NT2/D1 (cell line): ENCODE data around the gene EFHD1.

Experiments
- DNase-seq: peaks from one replicate; pipeline ENCODE4 v3.0.0-alpha.2; 2011; ENCODE audit warnings: low read depth, low spot score
- H3K27me3 ChIP-seq: 2 replicates; pipeline ENCODE4 v1.6.0; 2011; ENCODE audit warnings: mild to moderate bottlenecking; ENCODE audit not compliant: insufficient read length, insufficient read depth
- H3K36me3 ChIP-seq: 2 replicates; pipeline ENCODE4 v1.6.1; 2011; ENCODE audit warnings: mild to moderate bottlenecking, low read length, mixed read lengths; ENCODE audit not compliant: insufficient read depth, insufficient read length
- H3K4me1 ChIP-seq: 2 replicates; pipeline ENCODE4 v1.5.1; 2011; ENCODE audit not compliant: insufficient read depth, insufficient read length
- H3K4me3 ChIP-seq: 2 replicates; pipeline ENCODE4 v1.5.1; 2011; ENCODE audit warnings: low read depth; ENCODE audit not compliant: insufficient read length
- H3K9ac ChIP-seq: 2 replicates; pipeline ENCODE4 v1.6.0; 2011; ENCODE audit warnings: low read depth; ENCODE audit not compliant: insufficient read length
- H3K9me3 ChIP-seq: 2 replicates; pipeline ENCODE4 v1.5.1; 2011; ENCODE audit warnings: mild to moderate bottlenecking, low read length; ENCODE audit not compliant: insufficient read depth
- SUZ12 ChIP-seq: IDR thresholded peaks from 2 replicates; pipeline ENCODE4 v1.6.1; 2011; ENCODE audit not compliant: insufficient read length, insufficient read depth; ENCODE audit errors: extremely low read depth
- YY1 ChIP-seq: IDR thresholded peaks from 2 replicates; pipeline ENCODE4 v1.6.1; 2011; ENCODE audit not compliant: insufficient read length, insufficient read depth
- ZNF274 ChIP-seq: IDR thresholded peaks from 2 replicates; pipeline ENCODE4 v1.6.1; 2011; ENCODE audit warnings: mild to moderate bottlenecking, low read depth, low read length

EFHD1 gene

DNA sequence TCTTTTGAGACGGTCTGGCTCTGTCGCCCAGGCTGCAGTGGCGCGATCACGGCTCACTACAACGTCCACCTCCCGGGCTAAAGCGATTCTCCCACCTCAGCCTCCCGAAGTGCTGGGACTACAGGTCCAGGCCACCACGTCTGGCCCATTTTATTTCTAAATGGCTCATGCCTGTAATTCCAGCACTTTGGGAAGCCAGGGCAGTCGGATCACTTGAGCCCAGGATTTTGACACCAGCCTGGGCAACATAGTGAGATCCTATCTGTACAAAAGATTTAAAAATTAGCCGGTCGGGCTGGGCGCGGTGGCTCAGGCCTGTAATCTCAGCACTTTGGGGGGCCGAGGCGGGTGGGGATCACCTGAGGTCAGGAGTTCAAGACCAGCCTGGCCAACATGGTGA, 26.4 kb upstream of the EFHD1 start:
- peaks cover 4% of the 10 kb centered on the region for H3K4me1 ChIP-seq
- H3K27me3 ChIP-seq: no peaks in the 10 kb centered on the region
- no peaks in the 10 kb centered on the region; the same call in 1 of the 2 replicates for H3K9me3 ChIP-seq
- H3K9ac ChIP-seq: no peak overlapping the region
- H3K4me3 ChIP-seq: no peak overlapping the region
- TF ChIP-seq ZNF274: no peak
- TF ChIP-seq SUZ12: no peak
- no peak for TF ChIP-seq YY1
- H3K36me3 ChIP-seq: no peaks in the 10 kb centered on the region
- no peak for DNase-seq

DNA sequence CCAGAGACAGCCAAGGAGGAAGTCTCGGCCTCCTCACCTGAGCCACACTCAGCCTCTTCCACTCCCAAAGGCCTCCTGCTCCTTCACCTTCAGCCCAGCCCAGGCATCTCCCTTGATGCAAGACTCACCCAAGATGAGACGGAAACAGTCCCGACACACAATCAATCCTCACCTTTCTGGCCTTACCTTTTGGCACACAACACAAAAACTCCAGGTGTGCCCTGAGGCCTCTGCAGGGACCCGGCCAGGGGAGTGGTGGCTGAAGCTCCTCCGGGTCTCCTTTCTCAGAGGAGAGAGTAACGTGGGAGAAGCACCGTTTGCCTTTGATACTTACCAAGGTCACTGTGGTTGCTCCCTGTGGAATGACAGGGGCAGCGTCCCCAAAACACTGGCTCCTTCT, 23.8 kb upstream of the EFHD1 start:
- Histone ChIP-seq H3K9ac (peak overlapping the region; percentile 46), H3K4me1 (peaks cover 8% of the 10 kb centered on the region), H3K36me3 (no peaks in the 10 kb centered on the region), H3K4me3 (no peak overlapping the region), H3K27me3 (no peaks in the 10 kb centered on the region), H3K9me3 (no peaks in the 10 kb centered on the region; the same call in 1 of the 2 replicates)
- no peak for TF ChIP-seq ZNF274
- TF ChIP-seq SUZ12: no peak
- TF ChIP-seq YY1: no peak
- no peak for DNase-seq

DNA sequence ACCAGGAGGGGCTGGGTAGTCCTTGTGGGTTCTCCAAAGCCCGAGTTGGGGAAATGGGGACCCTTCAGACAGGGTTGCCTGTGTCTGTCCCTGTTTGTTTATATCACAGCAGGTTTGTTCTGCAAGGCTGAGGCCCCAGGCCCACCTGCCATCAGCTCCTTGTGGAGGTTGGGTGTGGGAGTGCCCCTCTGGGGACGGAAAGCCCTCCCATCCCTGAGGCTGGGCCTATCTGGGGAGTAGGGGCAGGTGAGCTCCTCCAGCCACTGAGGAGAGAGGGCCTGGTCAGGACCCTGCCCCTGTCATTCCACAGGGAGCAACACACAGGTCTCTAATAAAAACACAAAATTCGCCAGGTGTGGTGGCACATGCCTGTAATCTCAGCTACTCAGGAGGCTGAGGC, 23.3 kb upstream of the EFHD1 start:
- Histone ChIP-seq H3K4me1 (peaks cover 8% of the 10 kb centered on the region), H3K9ac (peak overlapping the region; percentile 33), H3K4me3 (no peak overlapping the region), H3K9me3 (no peaks in the 10 kb centered on the region; the same call in 1 of the 2 replicates), H3K36me3 (no peaks in the 10 kb centered on the region), H3K27me3 (no peaks in the 10 kb centered on the region)
- TF ChIP-seq SUZ12 (no peak), ZNF274 (no peak), YY1 (no peak)
- DNase-seq: no peak

DNA sequence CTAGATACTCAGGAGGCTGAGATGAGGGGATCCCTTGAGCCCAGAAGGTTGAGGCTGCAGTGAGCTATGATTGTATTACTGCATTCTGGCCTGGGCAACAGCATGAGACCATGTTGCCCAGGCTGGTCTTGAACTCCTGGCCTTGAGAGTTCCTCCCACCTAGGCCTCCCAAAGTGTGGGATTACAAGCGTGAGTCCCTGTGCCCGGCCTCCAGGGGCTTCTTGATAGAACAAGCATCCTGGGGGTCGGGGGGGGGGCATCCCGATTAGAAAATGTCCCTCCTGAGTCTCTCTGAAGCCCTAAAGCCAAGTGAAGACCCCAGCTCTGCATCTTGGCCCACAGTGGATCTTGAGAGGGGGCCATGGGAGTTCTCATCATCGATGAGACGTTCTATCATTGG, 22.3 kb upstream of the EFHD1 start:
- peaks cover 8% of the 10 kb centered on the region for H3K4me1 ChIP-seq
- H3K9ac ChIP-seq: no peak overlapping the region
- H3K4me3 ChIP-seq: no peak overlapping the region
- no peaks in the 10 kb centered on the region for H3K27me3 ChIP-seq
- no peak for DNase-seq
- no peaks in the 10 kb centered on the region; the same call in 1 of the 2 replicates for H3K9me3 ChIP-seq
- no peaks in the 10 kb centered on the region for H3K36me3 ChIP-seq
- TF ChIP-seq YY1: no peak
- no peak for TF ChIP-seq SUZ12
- no peak for TF ChIP-seq ZNF274

DNA sequence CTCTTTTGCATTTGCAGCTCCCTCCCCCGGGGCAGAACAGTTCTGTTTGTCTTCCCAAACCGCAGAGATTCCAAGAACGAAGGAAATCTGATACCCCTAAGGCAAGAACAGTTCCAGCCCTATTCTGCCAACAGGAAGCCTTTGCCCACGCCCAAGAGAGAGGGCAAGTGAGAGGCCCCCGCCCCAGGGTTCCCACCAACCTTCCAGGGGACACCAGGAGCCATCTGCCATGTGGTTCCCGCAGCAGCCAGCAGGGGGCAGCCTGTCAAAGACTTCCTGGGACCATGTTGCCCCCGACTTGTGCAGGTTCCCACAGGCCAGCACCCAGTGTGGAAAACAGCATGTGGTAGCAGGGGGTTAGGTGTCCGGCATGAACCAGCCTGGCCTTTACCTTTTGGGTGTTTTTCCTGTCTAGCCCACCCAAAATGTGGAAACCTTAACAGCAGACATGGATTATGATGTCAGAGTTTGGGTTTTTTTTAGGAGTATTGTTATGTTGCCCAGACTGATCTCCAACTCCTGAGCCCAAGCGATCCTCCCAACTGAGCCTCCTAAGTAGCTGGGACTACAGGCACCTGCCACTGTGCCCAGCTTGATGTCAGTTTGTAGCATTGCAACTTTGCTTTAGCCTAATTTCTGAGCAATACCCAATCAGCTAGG, 21.7 kb upstream of the EFHD1 start:
- Histone ChIP-seq H3K27me3 (no peaks in the 10 kb centered on the region), H3K9me3 (no peaks in the 10 kb centered on the region; the same call in 1 of the 2 replicates), H3K4me3 (no peak overlapping the region), H3K4me1 (peaks cover 8% of the 10 kb centered on the region), H3K36me3 (no peaks in the 10 kb centered on the region), H3K9ac (no peak overlapping the region)
- TF ChIP-seq ZNF274 (no peak), SUZ12 (no peak), YY1 (no peak)
- DNase-seq: no peak

DNA sequence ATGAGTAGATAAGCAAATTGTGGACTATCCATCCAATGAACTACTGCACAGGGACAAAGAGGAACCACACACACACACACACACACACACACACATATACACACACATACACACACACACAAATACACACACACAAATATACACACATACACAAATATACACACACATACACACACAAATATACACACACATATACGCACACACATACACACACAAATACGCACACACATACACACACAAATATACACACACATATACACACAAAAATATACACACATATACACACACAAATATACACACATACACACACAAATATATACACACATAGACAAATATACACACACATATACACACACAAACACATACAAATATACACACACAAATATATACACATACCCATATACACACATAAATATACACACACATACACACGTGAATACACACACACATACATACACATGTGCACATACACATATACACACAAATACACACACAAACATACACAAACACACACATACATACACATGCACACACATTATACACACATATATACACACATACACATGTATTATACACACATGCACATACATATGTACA, 19.8 kb upstream of the EFHD1 start:
- H3K9me3 ChIP-seq: no peaks in the 10 kb centered on the region
- TF ChIP-seq SUZ12 (no peak), YY1 (no peak), ZNF274 (no peak)
- H3K27me3 ChIP-seq: no peaks in the 10 kb centered on the region
- no peak overlapping the region for H3K9ac ChIP-seq
- DNase-seq: no peak
- peaks cover 8% of the 10 kb centered on the region for H3K4me1 ChIP-seq
- H3K4me3 ChIP-seq: no peak overlapping the region
- H3K36me3 ChIP-seq: no peaks in the 10 kb centered on the region

DNA sequence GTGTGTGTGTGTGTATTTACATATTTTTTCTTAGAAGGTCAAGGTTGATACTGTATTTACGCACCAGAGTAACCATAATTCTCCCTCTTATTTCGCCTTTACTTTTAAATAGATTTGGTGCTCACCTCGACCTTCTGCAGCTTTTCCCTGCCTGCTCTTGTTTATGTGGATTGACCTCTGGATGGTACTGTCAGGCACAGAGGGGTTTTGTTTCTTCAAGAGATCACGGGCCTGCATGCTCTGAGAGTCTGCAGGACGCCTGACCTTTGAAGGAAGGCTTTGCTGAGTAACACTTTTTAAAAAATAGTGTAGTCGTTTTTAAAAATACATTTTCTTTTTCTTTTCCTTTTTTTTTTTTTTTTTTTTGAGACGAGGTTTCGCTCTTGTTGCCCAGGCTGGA, 18.1 kb upstream of the EFHD1 start:
- Histone ChIP-seq H3K4me3 (no peak overlapping the region), H3K27me3 (no peaks in the 10 kb centered on the region), H3K9ac (no peak overlapping the region), H3K36me3 (no peaks in the 10 kb centered on the region), H3K9me3 (no peaks in the 10 kb centered on the region), H3K4me1 (peaks cover 8% of the 10 kb centered on the region)
- DNase-seq: no peak
- TF ChIP-seq ZNF274: no peak
